Urothelium cell line (cell line): ENCODE data around the gene ASPSCR1.

Source experiments
- DNase-seq: peaks from one replicate; pipeline ENCODE4 v3.0.0; 2011; ENCODE audit warnings: low spot score, mixed read lengths
- FAIRE-seq: peaks from 2 replicates; lab custom pipeline; 2011; peaks lifted over from hg19 to GRCh38; lab: Jason Lieb, UNC

Gene ASPSCR1

DNA sequence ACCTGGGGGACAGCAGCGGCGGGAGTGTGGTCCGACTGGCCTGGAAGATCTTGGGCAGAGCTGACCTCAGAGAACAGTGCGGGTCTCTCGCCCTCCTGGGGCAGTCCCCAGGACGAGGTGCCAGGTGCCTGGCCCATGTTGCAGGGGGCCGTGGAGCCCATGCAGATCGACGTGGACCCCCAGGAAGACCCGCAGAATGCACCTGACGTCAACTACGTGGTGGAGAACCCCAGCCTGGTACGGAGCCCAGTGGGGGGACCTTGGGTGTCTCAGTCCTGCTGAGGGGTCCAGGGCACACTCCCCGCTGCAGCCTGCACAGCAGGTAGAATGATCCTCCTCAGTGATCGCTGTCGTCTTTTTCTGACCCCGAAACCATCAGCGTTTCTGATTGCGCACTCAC, 75.7 kb downstream of the ASPSCR1 start:
- DNase-seq (no peak), FAIRE-seq (no peak)

DNA sequence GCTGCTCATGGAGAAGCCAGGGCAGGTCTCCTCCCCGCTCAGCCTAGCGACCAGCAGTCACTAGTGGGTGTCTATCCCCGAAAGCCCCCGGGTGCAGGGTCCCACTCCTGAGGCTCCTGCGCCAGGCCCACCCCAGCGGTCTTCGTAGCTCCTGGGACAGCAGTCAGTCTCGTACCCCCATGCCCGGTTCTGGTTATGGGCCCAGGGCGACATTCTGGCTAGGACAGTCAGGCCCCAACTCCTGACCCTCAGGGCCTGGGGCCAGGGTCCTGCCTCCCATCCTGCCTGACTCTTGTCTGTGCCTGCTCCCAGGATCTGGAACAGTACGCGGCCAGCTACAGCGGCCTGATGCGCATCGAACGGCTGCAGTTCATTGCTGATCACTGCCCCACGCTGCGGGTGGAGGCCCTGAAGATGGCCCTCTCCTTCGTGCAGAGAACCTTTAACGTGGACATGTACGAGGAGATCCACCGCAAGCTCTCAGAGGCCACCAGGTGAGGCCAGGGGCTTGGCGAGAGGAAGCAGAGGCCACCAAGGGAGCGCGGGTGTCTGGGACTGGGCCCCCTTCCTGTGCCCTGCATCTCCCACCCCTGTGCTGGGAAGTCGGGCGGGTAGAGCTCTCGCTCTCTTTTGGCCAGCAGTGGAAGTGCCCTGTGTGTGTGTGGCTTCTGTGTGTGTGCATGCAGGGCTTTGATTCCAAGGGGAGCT, 76.3 kb downstream of the ASPSCR1 start:
- DNase-seq (no peak), FAIRE-seq (no peak)

DNA sequence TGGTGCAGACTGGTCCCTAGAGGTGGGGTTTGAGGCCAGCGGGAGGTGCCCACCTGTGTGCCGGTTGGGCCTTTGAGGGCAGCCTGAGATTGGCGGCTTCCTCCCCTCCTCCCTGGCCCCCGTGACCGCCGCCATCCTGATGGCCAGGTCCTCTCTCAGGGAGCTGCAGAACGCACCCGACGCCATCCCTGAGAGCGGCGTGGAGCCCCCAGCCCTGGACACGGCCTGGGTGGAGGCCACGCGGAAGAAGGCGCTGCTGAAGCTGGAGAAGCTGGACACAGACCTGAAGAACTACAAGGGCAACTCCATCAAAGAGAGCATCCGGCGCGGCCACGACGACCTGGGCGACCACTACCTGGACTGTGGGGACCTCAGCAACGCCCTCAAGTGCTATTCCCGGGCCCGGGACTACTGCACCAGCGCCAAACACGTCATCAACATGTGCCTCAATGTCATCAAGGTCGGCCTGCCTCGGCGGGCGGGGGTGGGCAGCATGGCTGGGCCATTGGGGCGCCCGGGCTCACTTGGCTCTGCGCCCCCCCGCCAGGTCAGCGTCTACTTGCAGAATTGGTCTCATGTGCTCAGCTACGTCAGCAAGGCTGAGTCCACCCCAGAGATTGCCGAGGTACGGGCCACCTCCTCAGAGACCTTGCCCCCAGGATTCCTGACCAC, 77.1 kb downstream of the ASPSCR1 start:
- DNase-seq (no peak), FAIRE-seq (no peak)

DNA sequence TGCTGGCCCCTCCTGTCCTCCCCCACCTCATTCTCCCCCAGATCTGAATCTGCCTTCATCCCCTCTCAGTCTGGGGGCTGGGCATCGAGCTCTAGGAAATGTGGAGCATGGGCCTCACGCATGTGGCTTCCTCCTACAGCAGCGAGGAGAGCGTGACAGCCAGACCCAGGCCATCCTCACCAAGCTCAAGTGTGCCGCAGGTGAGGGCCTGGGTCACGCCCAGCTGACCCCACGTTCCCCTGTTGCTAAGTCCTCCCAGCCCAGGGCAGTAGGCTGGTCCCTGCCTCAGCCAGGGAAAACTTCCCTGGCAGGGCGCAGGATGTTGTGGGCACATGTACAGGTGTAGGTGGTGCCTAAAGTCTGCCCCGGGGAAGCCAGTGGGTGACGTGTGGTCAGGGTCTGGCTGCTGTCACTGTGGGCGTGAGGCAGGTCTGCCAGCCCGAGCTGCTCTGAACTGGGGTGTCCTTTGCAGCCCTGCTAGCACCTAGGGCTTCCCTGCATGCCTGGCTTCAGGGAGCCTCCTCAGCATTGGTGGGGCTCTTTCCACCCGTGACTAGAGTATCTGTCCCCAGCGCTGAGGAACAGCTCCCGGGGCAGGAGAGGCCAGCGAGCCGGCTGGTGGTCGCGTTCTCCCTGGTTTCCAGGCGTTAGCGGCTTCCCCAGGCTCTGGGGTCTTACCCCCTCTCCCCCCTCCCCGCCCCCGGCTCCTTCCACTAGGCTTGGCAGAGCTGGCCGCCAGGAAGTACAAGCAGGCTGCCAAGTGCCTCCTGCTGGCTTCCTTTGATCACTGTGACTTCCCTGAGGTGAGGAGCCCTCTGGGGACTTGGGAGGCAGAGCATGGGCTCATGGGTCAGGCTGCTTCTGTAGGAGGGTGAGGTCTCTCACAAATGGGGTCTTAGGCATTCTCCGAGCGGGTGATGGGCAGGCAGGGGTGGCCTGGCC, 77.9 kb downstream of the ASPSCR1 start:
- FAIRE-seq (peak; percentile 37), DNase-seq (no peak)

DNA sequence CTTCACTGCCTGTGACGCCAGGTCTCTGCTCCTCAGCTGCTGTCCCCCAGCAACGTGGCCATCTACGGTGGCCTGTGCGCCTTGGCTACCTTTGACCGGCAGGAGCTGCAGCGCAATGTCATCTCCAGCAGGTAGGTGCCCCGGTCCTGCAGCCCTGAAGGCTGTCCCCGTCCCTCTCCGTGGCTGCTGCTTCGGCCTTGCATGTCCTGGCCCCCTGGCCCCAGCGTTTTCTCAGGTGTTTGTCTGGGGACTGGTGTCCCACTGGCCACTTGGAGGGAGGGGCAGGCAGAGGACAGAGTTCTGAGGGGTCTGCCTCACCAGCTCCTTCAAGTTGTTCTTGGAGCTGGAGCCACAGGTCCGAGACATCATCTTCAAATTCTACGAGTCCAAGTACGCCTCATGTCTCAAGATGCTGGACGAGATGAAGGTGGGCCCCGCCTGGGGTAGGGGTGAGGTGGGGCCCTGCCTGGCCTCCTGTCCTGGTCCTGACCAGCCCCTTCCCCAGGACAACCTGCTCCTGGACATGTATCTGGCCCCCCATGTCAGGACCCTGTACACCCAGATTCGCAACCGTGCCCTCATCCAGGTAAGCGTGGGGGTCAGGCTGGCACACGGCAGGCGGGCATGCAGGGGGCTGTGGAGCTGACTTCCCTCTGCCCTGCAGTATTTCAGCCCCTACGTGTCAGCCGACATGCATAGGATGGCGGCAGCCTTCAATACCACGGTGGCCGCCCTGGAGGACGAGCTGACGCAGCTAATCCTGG, 78.7 kb downstream of the ASPSCR1 start:
- FAIRE-seq (peak; percentile 37), DNase-seq (no peak)

DNA sequence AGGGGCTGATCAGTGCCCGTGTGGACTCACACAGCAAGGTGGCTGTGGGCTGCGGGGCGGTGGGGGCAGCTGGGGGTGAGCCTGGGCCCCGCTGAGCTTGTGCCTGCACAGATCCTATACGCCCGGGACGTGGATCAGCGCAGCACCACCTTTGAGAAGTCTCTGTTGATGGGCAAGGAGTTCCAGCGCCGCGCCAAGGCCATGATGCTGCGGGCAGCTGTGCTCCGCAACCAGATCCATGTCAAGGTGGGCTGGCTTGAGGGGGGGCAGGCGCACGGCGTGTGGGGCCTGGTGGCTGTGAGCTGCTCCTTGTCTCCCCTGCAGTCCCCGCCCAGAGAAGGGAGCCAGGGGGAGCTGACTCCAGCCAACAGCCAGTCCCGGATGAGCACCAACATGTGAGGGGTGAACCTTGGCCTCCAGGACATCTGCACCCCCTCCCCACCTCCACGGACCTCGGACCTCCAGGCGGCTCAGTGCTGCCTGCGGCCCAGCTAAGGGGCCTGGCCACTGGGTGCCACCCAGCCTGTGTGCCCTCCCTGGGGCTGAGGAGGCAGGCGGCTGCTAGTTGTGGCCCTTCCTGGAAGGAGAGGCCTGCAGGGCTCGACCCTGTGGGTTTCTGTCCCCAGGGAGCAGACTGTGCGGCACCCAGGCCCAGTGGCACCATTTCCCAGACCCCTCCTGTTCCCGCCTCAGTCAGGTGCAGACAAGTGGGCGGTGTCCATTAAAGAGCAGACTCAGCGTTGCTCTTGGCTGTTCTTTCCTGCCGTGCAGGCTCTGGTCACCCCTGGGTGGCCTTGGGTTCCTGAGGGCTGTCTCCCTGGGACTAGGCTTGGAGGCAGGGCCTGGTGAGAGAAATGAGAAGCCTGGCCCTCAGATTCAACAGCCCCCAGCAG, 79.5 kb downstream of the ASPSCR1 start:
- DNase-seq: no peak

DNA sequence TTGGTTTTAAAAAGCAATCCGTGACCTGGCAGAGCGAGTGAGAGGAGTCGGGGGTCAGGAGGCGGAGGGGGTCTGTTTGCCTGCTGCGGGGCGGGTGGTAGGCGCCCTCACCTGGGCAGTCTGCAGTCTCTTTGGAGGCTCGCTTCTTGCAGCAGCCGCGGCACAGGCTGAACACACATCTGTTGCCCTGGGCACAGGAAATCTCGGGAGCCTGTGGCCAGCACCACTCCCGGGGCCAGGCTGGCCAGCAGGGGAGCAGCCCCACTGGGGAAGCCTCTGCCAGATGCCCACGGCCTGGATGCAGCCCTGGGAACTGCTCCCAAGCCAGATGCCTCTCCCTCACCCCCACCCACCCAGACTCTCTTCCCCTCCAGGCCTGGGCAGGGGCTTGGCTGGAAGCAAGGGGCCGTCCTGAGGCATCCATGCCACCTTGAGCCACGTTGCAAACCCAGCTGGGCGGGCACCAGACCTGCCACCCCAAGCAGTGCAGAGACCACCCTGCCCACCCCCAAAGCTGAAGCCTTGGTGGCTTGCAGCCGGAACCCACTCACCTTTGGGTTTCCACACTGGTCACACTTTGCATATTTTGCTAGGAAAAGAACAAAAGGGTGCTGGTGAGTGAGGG, 80.9 kb downstream of the ASPSCR1 start:
- DNase-seq (no peak), FAIRE-seq (no peak)

More for the DNA sequence above, 79.5 kb downstream of the ASPSCR1 start:
- FAIRE-seq: no peak

DNA sequence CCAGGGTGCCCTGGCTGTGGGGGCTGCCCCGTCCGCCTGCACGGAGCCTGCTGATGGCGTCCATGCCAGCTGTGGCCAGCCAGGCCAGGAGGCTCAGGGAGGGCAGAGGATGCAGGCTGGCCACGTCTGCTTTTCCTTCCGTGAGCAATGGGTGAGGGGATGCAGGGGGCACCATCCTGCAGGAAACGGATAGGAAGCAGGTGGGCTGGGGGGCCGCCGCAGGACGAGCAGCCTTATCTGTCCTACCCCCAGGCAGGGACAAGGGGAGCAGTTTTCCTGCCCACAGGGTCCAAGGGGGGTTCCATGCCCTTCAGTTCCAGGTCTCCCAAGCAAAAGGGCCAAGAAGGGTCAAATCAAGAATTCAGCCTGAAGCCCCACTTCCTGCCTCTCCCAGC, 81.4 kb downstream of the ASPSCR1 start:
- DNase-seq: no peak
- FAIRE-seq: peak; percentile 65

DNA sequence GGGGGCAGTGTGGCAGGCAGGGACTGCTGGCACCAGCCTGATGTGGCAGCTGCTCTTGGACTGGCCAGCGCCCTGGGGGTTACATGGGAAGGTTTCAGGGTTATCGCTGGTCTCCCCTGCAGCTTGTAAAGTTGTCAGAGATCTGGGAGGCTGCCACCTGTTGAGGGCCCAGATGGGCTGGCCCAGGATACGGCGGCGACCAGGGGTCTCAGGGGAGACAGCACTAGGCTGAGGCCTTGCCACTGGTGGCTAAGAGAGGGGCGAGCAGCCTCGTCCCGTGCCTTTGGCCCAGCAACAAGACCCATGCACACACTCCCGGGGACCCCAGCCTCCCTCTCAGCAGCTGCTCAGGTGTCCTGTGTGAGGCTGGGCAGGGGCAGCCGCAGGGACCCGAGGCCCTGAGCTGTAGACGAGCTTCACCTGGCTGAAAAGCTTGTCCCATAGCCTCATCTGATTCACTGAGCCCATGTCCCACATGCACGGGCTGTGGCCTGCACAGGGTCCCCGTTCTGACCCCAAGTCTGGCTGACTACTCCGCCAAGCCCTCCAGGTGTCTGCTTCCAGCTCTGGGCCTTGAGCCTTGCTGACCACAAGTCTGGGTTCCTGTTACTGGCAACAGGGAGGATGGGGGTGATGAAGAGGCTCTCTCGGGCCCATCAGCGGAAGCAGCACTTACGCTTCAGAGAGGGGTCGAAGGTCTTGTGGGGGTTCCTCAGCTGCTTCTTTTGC, 82.0 kb downstream of the ASPSCR1 start:
- DNase-seq (no peak), FAIRE-seq (peak; percentile 58)

DNA sequence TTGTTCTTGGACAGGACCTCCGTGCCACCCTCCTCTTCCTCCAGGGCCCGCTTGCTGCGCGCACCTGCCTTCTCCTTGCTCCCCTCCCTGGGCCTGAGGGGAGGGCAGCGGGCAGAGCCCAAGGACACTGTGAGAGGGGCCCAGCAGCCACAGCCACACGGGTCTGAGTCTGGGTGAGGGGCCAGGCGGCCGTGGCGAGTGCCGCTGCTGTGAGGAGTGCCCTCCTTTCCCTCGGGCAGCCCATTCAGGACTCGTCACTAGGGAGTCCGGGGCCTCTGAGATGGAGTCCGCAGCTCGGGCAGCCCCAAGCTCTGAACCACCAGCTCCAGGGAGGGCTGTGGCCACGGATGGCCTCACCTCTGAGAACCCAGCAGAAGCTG, 82.6 kb downstream of the ASPSCR1 start:
- no peak for DNase-seq
- FAIRE-seq: no peak

DNA sequence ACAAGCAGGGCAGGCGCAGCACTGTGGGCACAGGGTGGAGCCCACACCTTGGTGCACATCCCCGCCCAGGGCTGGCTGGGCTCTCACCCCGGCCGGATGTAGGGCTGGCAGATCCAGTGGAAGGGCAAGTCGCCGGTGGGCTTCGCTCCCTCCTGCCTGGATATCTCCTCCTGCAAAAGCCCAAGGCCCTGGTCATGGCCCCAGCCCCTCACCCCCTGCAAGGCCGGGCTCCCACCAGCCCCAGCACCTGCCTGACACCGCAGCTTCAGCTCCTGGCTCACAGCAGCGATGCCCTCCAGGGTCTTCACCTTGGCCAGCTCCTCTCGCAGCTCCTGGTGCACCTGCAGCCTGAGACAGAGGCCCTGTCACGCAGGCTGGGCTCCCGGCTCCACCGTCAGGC, 83.2 kb downstream of the ASPSCR1 start:
- no peak for DNase-seq
- no peak for FAIRE-seq

DNA sequence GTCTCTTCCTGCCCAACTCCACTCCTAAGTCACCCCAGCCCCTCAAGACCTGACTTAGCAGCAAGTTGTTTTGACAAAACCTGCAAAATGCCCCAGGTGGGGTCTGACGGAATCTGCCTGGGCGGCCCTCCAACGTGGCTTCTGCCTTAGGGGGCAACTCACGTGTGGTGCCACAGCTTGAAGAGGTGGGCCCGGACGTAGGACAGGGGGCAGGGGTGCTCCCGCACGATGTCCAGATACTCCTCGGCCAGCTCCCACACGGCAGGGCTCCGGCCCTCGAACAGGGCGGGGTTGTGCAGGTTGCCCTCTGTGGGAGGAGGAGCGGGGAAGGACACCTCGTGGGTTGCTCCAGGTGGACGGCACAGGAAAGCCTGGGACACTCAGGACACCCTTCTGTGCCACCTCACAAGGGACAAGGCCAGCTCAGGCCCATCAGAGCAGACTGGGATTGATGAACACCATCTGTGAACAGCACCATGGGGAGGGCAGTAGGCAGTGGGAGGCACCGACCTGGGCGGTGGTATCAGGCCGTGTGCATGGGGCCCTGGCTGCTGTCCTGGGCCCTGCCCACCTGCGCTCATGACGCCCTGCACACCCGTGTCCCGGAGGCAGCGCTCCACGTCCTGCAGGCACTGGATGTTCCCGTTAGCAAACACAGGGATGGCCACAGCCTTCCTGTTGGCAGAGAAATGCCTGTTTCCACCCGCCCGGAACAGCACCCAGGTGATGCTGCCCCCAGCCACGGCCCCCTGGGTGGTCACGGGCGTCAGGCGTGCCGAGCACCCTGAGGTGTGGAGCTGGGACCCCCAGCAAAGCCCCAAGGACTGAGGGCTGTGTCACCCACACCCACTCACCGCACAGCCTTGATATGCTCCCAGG, 83.9 kb downstream of the ASPSCR1 start:
- FAIRE-seq (peak; percentile 9), DNase-seq (no peak)

DNA sequence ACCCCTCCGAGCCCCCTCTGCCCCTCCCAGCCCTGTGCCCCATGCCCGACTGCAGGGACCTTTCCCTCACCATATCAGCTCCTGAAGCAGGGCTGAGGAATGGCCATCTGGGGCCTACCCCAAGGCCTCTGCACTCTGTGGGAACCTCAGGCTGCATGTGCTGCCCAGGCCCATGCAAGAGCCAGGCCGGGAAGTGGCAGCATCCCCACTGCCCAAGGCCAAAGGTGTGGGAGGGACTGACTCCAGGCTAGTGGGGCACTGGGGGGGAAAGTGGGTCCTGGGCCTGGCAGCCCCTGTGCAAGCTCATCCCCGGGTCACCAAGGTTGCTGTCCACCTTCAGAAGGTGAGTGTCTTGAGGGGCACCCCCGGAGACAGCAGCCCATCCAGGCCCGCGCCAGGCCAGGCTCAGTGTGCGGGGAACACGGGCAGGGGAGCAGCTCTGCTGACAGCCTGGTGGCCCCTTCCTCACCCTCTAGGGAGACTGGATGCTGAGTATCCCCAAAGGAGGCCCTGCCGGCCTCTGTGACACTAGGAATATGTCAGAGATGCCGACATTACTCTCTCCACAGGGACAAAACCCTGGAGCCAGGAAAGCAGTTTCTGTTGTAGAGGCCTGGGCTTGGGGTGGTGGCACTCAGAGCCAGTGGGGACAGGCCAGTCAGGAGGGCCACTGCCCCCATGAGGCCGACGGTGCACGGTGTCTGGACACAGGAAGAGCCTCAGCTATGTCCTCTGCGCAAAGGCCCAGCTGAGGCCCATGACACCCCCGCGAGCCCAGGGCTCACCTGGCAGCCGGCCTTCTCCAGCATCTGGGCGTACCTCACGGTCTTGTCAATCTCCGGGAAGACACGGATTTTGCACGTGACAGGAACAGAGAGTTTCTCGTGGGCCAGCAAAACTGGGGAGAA, 84.9 kb downstream of the ASPSCR1 start:
- FAIRE-seq (no peak), DNase-seq (no peak)

DNA sequence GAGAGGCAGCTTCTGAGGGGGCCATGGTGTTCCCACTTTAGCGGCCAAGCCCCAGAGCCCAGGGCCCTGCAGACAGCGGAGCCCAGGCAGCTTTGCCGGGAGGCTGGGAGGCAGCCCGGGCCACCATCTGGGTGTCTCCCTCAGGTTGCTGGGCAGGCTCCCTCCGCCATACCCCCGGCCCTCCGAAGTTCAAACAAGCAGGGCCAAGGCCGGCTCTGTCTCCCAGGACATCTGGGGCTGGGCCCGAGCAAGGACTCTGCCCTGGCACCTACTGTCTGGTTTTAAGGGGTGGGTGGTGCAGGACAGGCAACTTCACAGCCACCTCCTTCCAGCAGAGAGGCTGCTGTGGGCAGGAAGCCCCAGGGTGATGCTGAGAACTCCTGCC, 85.5 kb downstream of the ASPSCR1 start:
- FAIRE-seq: no peak
- no peak for DNase-seq

DNA sequence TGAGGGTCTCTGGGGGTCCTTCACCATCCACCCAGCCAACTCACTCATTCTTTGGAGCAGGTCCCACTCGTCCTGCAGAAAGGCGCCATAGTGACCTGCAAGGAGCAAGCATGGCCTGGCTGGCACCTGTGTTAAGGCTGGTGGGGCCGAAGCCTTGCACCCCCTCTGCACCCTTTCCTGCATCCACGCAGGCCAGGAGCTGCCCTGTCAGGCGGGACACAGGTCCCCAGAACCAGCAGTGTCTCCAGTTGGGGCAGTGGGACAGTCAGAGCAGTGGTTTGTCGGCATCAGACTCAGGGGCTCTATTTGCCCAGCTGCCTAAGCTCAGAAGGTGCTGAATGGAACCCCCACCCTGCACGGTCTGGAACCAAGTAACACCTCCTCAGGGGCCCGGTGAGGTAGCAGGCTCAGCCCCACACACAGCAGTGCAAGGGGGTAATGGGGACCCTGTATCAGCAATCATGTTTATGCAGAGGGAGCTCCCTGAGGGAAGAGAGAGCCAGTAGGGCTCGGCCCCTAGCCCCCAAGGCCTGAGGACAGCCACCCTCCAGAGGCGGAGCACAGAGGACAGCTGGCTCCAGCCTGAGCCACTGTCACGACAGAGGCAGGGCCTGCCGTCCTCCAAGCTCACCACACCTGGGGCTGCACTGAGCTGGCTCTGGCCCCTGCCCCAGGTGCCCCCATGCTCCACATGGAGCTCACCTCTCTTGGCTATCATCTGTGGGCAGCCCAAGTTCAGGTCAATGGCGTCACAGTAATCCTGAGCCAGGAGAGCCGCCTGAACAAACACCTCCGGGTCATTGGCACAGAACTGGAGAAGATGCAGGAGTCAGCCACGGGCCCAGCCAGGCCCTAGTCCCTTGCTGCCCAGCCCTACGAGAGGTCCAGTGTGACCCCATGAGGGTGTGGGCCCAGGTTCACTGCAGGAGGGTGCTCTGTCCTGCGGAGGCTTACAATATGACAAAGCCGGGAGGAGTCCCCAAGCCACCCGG, 86.3 kb downstream of the ASPSCR1 start:
- no peak for DNase-seq
- FAIRE-seq: no peak
